Measurements from ENCODE around the gene SLC22A12. TPM values are rescaled to one million over a fixed set of nuclear protein-coding genes. Genes with fewer than 3 reads are reported as not detected.

Gene SLC22A12
- total and polyA plus RNA-seq, 2 of the 8 experiments (the other 6 are each of a cell fraction or from before 2014, with no cell fraction given), result not detected

DNA sequence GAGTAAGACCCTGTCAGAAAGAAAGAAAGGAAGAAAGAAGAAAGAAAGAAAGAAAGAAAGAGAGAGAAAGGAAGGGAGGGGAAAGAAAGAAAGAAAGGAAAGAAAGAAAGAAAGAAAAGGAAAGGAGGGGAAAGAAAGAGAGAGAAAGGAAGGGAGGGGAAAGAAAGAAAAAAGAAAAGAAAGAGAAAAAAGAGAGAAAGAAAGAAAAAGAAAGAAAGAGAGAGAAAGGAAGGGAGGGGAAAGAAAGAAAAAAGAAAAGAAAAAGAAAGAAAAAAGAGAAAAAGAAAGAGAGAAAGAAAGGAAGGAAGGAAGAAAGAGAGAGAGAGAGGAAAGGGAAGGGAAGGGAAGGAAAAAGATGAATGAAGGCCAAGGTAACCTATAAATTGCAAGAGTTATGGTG, 47.2 kb upstream of the SLC22A12 start:
- Histone ChIP-seq H3K4ac (replicated peaks; ENCODE audit: insufficient read length, low read depth, low read length) (no peak overlapping the region), H3K23me2 (ENCODE audit: low read depth, low read length) (no peaks in the 10 kb centered on the region), H3K23ac (ENCODE audit: insufficient read length) (no peak overlapping the region), H3K79me1 (ENCODE audit: low read depth, low read length) (no peaks in the 10 kb centered on the region), H3K14ac (ENCODE audit: insufficient read length) (no peak overlapping the region), H4K91ac (replicated peaks; ENCODE audit: insufficient read length, low read length) (no peak overlapping the region), H3K56ac (replicated peaks; ENCODE audit: insufficient read length, low read depth, low read length) (no peak overlapping the region), H4K8ac (ENCODE audit: extremely low read depth, insufficient read depth, low read length) (no peak overlapping the region), H2BK20ac (ENCODE audit: low read length) (no peak overlapping the region), H2BK15ac (ENCODE audit: low read length) (no peak overlapping the region), H3K4me1 (replicated peaks in 1 of 4; ENCODE audit: control insufficient read depth in 3 of 4, insufficient read depth in 4 of 4, low read length in 3 of 4) (peaks cover 0 to 7% (median 5%) of the 10 kb centered on the region in 4 experiments; a peak in 4 of 7 replicates), H2AFZ (ENCODE audit: low read length) (no peak overlapping the region), H4K20me1 (replicated peaks in 1 of 2; ENCODE audit: control insufficient read depth in 1 of 2, insufficient read depth in 2 of 2, low read length in 2 of 2) (no peaks in the 10 kb centered on the region), H3K9ac (replicated peaks in 1 of 4; ENCODE audit: extremely low read depth in 1 of 4, low read depth in 3 of 4, low read length in 3 of 4) (no peak overlapping the region), H3K36me3 (ENCODE audit: control insufficient read depth in 2 of 4, insufficient read depth in 4 of 4, low read length in 3 of 4) (no peaks in the 10 kb centered on the region), H3K18ac (ENCODE audit: extremely low read depth, low read length) (no peak overlapping the region), H4K5ac (ENCODE audit: insufficient read length, low read depth, low read length) (no peak overlapping the region), H3K9me3 (ENCODE audit: insufficient read depth in 2 of 2, low read depth in 1 of 2, low read length in 1 of 2) (no peaks in the 10 kb centered on the region), H2BK120ac (replicated peaks; ENCODE audit: low read depth, low read length) (no peak overlapping the region), H3K79me2 (ENCODE audit: control insufficient read depth in 1 of 2, insufficient read depth in 2 of 2, low read length in 2 of 2) (no peaks in the 10 kb centered on the region), H3K27me3 (replicated peaks in 1 of 4; ENCODE audit: control insufficient read depth in 3 of 4, extremely low read depth in 1 of 4, insufficient read depth in 3 of 4, low read length in 3 of 4) (peaks cover 0 to 2% (median 1%) of the 10 kb centered on the region in 4 experiments; a peak in 2 of 7 replicates), H3K4me3 (ENCODE audit: extremely low read depth in 1 of 4, insufficient read depth in 2 of 4, low read depth in 3 of 4, low read length in 4 of 4) (no peak overlapping the region), H2BK12ac (ENCODE audit: low read depth, low read length) (no peak overlapping the region), H3K27ac (ENCODE audit: low read depth, low read length) (no peak overlapping the region), H2BK5ac (ENCODE audit: low read depth, low read length) (no peak overlapping the region), H3K4me2 (ENCODE audit: insufficient read depth in 1 of 2, low read depth in 2 of 2, low read length in 2 of 2) (no peak overlapping the region), H2AK5ac (ENCODE audit: low read depth, low read length) (no peak overlapping the region)
- no peak for FAIRE-seq
- ChIA-PET POLR2A (ENCODE audit: partially characterized antibody) (no interaction called here), CTCF (ENCODE audit: partially characterized antibody) (interaction anchor here (1.5 to 11.3 kb wide), 2 partner anchors 10 to 106 kb away, joined by 4 to 84 read pairs; no protein-coding TSS in a partner anchor)
- no peak for DNase-seq (ENCODE audit: low read depth in 1 of 2, low spot score in 2 of 2)
- TF ChIP-seq SIN3A (conservative IDR thresholded peaks at IDR 0.05 in 1 of 2, IDR thresholded peaks at IDR 0.05 in 1 of 2; ENCODE audit: low read depth in 1 of 2, low read length in 2 of 2) (no peak), PHF8 (conservative IDR thresholded peaks at IDR 0.05; ENCODE audit: low read depth, low read length) (no peak), YY1 (IDR thresholded peaks at IDR 0.05; ENCODE audit: low read depth, low read length) (no peak), MAFK (IDR thresholded peaks at IDR 0.05; ENCODE audit: low read depth, low read length) (no peak), CTBP2 (IDR thresholded peaks at IDR 0.05; ENCODE audit: borderline replicate concordance, insufficient read depth, insufficient read length, low read length) (no peak), CREB1 (IDR thresholded peaks at IDR 0.05) (no peak), TEAD4 (IDR thresholded peaks at IDR 0.05; ENCODE audit: low read depth, low read length) (no peak), TAF1 (IDR thresholded peaks at IDR 0.05; ENCODE audit: low read depth, low read length) (no peak), ZNF274 (IDR thresholded peaks at IDR 0.05; ENCODE audit: borderline replicate concordance, extremely low read depth, low read length) (no peak), ATF2 (IDR thresholded peaks at IDR 0.05; ENCODE audit: low read length) (no peak), SIRT6 (IDR thresholded peaks at IDR 0.05; ENCODE audit: low read length) (no peak), SRF (IDR thresholded peaks at IDR 0.05; ENCODE audit: low read depth, low read length) (no peak), KDM4A (IDR thresholded peaks at IDR 0.05; ENCODE audit: low read depth, low read length, severe bottlenecking) (no peak)
- TF ChIP-seq, protein P1, sequence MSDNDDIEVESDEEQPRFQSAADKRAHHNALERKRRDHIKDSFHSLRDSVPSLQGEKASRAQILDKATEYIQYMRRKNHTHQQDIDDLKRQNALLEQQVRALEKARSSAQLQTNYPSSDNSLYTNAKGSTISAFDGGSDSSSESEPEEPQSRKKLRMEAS (IDR thresholded peaks at IDR 0.05), result no peak

Data from H1 (cell line).